Measurements from ENCODE around the gene MANBA. TPM values are rescaled to one million over a fixed set of nuclear protein-coding genes. Genes with fewer than 3 reads are reported as not detected.

Gene MANBA
- total and polyA plus RNA-seq, 4 donors: 19.9 to 100 (median 32.1) TPM

- peaks cover 0 to 13% (median 6%) of the 10 kb centered on the region in 5 donors for H3K4me1 ChIP-seq (ENCODE audit: control insufficient read depth in 5 of 5, insufficient read depth in 5 of 5, low read length in 5 of 5)
- H3K9me3 ChIP-seq (ENCODE audit: control insufficient read depth in 4 of 4, insufficient read depth in 3 of 4, low read length in 3 of 4): no peaks in the 10 kb centered on the region
- no peak overlapping the region for H3K4me3 ChIP-seq
- H3K9ac ChIP-seq (ENCODE audit: insufficient read depth in 1 of 2, low read length in 2 of 2): no peak overlapping the region
- peak; percentile 76 to 99 (median 97) for DNase-seq
- H3K27ac ChIP-seq (ENCODE audit: low read depth in 1 of 2, low read length in 1 of 2): peak overlapping the region in 1 of 2 donors; percentile 33
- peak; percentile 40 for ATAC-seq (ENCODE audit: insufficient read depth, low FRiP score)
- WGBS, 2 donors: 79 to 89% methylated on average over 3 of the region's 3 CpGs
- no peaks in the 10 kb centered on the region for H3K27me3 ChIP-seq (ENCODE audit: control insufficient read depth in 3 of 3, insufficient read depth in 3 of 3, low read length in 2 of 3)
- H3K36me3 ChIP-seq (ENCODE audit: control insufficient read depth in 4 of 4, insufficient read depth in 4 of 4, low read length in 4 of 4): peaks cover 0 to 2% (median under 1%) of the 10 kb centered on the region in 4 donors
- TF ChIP-seq, protein P1, sequence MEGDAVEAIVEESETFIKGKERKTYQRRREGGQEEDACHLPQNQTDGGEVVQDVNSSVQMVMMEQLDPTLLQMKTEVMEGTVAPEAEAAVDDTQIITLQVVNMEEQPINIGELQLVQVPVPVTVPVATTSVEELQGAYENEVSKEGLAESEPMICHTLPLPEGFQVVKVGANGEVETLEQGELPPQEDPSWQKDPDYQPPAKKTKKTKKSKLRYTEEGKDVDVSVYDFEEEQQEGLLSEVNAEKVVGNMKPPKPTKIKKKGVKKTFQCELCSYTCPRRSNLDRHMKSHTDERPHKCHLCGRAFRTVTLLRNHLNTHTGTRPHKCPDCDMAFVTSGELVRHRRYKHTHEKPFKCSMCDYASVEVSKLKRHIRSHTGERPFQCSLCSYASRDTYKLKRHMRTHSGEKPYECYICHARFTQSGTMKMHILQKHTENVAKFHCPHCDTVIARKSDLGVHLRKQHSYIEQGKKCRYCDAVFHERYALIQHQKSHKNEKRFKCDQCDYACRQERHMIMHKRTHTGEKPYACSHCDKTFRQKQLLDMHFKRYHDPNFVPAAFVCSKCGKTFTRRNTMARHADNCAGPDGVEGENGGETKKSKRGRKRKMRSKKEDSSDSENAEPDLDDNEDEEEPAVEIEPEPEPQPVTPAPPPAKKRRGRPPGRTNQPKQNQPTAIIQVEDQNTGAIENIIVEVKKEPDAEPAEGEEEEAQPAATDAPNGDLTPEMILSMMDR (IDR thresholded peaks at IDR 0.05; ENCODE audit: control extremely low read depth, extremely low read depth): no peak
These were observed 64.0 kb downstream of the MANBA start for GRCh38 chr4:102696758-102697157.

GRCh38 chr4:102694791-102695190 lies 66.0 kb downstream of the MANBA start:
- WGBS, 2 donors: 96 to 97% methylated on average over 3 of the region's 3 CpGs
- DNase-seq (no peak), ATAC-seq (ENCODE audit: insufficient read depth, low FRiP score) (no peak)
- Histone ChIP-seq H3K36me3 (ENCODE audit: control insufficient read depth in 4 of 4, insufficient read depth in 4 of 4, low read length in 4 of 4) (peaks cover 0 to 3% (median under 1%) of the 10 kb centered on the region in 4 donors), H3K9me3 (ENCODE audit: control insufficient read depth in 4 of 4, insufficient read depth in 3 of 4, low read length in 3 of 4) (no peaks in the 10 kb centered on the region), H3K9ac (ENCODE audit: insufficient read depth in 1 of 2, low read length in 2 of 2) (no peak overlapping the region), H3K27me3 (ENCODE audit: control insufficient read depth in 3 of 3, insufficient read depth in 3 of 3, low read length in 2 of 3) (no peaks in the 10 kb centered on the region), H3K4me1 (ENCODE audit: control insufficient read depth in 5 of 5, insufficient read depth in 5 of 5, low read length in 5 of 5) (peaks cover 0 to 13% (median 6%) of the 10 kb centered on the region in 5 donors), H3K27ac (ENCODE audit: low read depth in 1 of 2, low read length in 1 of 2) (no peak overlapping the region), H3K4me3 (no peak overlapping the region)
- TF ChIP-seq, protein P1 (IDR thresholded peaks at IDR 0.05; ENCODE audit: control extremely low read depth, extremely low read depth): no peak

DNA sequence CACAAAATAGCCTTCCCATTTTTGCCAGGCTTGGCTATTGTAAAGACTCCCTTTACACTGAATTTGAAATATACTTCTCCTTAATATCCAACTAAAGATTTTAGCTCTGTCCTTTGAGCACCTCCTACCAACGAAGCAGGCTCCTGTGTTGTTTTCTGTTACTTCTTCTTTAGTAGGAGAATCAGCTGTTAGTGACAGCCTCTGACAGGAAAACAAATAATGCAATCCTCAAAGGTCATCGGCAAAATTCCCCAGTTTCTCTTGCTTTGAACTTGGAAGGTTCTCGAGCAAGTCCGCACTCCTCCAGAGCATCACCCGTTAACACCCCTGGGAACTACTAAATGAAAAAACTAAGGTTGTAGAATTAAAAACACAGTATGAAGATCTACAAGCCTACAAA lies 66.9 kb downstream of the MANBA start:
- DNase-seq (no peak), ATAC-seq (ENCODE audit: insufficient read depth, low FRiP score) (no peak)
- no peak overlapping the region for H3K9ac ChIP-seq (ENCODE audit: insufficient read depth in 1 of 2, low read length in 2 of 2)
- no peak overlapping the region for H3K27ac ChIP-seq (ENCODE audit: low read depth in 1 of 2, low read length in 1 of 2)
- no peak overlapping the region for H3K4me3 ChIP-seq
- H3K27me3 ChIP-seq (ENCODE audit: control insufficient read depth in 3 of 3, insufficient read depth in 3 of 3, low read length in 2 of 3): no peaks in the 10 kb centered on the region
- TF ChIP-seq, protein P1 (IDR thresholded peaks at IDR 0.05; ENCODE audit: control extremely low read depth, extremely low read depth): no peak
- peaks cover 0 to 13% (median 6%) of the 10 kb centered on the region in 5 donors for H3K4me1 ChIP-seq (ENCODE audit: control insufficient read depth in 5 of 5, insufficient read depth in 5 of 5, low read length in 5 of 5)
- H3K36me3 ChIP-seq (ENCODE audit: control insufficient read depth in 4 of 4, insufficient read depth in 4 of 4, low read length in 4 of 4): peaks cover 0 to 3% (median under 1%) of the 10 kb centered on the region in 4 donors
- H3K9me3 ChIP-seq (ENCODE audit: control insufficient read depth in 4 of 4, insufficient read depth in 3 of 4, low read length in 3 of 4): no peaks in the 10 kb centered on the region
- 83 to 85% methylated on average over 5 of the region's 5 CpGs for WGBS, 2 donors

All from lung (tissue), 12 donors.